GM23338 (cell line): ENCODE data around the gene LFNG.

ENCODE experiments used
- CREB1 ChIP-seq: fragments of 250-450 bp; sonication (Bioruptor Pico); IDR thresholded peaks from 2 replicates; pipeline ENCODE4 v1.5.0; 2020; ENCODE audit warnings: low read depth, mild to moderate bottlenecking, moderate library complexity
- EZH2 ChIP-seq: fragments of 200-600 bp; sonication (generic); IDR thresholded peaks from one replicate; pipeline ENCODE4 v1.8.0; 2017; ENCODE audit warnings: antibody characterized with exemption, mild to moderate bottlenecking, low read depth; ENCODE audit not compliant: unreplicated experiment
- POLR2AphosphoS5 ChIP-seq: IDR thresholded peaks from 2 replicates; pipeline ENCODE4 v1.6.1; 2016; ENCODE audit warnings: antibody characterized with exemption, low read depth
- TF ChIP-seq, protein P1 (sequence below), 2 experiments: fragments of 200-600 bp in 1 of 2; sonication (generic) in 1 of 2; conservative IDR thresholded peaks; 2 replicates each; pipeline versions ENCODE4 v1.5.1 to v1.6.1; 2016 to 2017; ENCODE audit warnings: antibody characterized with exemption in 2 of 2, low read depth in 2 of 2, mild to moderate bottlenecking in 2 of 2, moderate library complexity in 1 of 2

DNA sequence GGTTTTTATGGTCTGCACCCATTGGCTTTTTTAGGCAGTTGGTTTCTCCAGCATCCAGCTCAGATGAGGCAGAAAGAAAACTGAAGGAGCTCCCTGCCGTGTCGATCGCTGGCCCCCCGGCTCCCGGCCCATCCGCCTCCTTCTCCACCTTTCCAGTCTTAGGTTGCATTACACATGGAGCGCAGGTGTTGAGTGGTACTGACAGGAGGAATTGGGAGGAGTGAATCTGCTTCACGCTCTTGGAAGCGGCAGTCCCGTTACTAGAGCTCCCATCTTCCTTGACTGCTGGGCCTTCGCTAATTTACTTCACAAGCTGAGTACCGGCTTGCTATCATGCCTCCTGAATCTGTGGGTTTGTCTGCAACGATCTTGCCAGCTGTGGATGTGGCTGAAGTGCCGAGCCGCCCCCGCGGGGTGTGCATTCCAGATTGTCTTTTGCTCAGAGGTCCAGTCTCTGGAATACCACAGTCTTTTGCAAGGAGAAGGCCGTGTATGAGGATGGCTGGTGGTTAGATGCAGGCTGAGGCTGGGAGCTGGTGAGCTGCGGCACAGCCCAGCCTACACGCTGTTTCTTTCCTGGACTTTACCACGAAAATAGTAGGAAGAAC is 56.3 kb downstream of the LFNG start:
- TF ChIP-seq CREB1, result no peak
- TF ChIP-seq, protein P1, sequence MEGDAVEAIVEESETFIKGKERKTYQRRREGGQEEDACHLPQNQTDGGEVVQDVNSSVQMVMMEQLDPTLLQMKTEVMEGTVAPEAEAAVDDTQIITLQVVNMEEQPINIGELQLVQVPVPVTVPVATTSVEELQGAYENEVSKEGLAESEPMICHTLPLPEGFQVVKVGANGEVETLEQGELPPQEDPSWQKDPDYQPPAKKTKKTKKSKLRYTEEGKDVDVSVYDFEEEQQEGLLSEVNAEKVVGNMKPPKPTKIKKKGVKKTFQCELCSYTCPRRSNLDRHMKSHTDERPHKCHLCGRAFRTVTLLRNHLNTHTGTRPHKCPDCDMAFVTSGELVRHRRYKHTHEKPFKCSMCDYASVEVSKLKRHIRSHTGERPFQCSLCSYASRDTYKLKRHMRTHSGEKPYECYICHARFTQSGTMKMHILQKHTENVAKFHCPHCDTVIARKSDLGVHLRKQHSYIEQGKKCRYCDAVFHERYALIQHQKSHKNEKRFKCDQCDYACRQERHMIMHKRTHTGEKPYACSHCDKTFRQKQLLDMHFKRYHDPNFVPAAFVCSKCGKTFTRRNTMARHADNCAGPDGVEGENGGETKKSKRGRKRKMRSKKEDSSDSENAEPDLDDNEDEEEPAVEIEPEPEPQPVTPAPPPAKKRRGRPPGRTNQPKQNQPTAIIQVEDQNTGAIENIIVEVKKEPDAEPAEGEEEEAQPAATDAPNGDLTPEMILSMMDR (conservative IDR thresholded peaks at IDR 0.05; ENCODE audit: low read depth in 2 of 2), result no peak
- TF ChIP-seq EZH2, result no peak
- TF ChIP-seq POLR2AphosphoS5, result no peak
